Hepatocyte (in vitro differentiated cells): ENCODE data around the gene TRPC4.

Experiments used
- CTCF ChIP-seq: fragments of 200-600 bp; sonication (generic); IDR thresholded peaks from 2 replicates; pipeline ENCODE4 v1.5.1; 2016; ENCODE audit warnings: antibody characterized with exemption, mild to moderate bottlenecking; ENCODE audit not compliant: poor library complexity
- EZH2 ChIP-seq: fragments of 200-600 bp; sonication (generic); IDR thresholded peaks from 2 replicates; pipeline ENCODE4 v1.6.1; 2016; ENCODE audit warnings: antibody characterized with exemption, mild to moderate bottlenecking, borderline replicate concordance
- EZH2phosphoT487 ChIP-seq: fragments of 200-600 bp; sonication (generic); IDR thresholded peaks from one replicate; pipeline ENCODE4 v1.6.1; 2018; ENCODE audit warnings: antibody characterized with exemption, mild to moderate bottlenecking, low read depth, moderate library complexity; ENCODE audit not compliant: unreplicated experiment, severe bottlenecking

GRCh38 chr13:37665420-37665819 lies 204.2 kb downstream of the TRPC4 start:
- TF ChIP-seq CTCF = no peak
- no peak for TF ChIP-seq EZH2
- TF ChIP-seq EZH2phosphoT487 = no peak
